ENCODE data around the gene AP1G2.

DNA sequence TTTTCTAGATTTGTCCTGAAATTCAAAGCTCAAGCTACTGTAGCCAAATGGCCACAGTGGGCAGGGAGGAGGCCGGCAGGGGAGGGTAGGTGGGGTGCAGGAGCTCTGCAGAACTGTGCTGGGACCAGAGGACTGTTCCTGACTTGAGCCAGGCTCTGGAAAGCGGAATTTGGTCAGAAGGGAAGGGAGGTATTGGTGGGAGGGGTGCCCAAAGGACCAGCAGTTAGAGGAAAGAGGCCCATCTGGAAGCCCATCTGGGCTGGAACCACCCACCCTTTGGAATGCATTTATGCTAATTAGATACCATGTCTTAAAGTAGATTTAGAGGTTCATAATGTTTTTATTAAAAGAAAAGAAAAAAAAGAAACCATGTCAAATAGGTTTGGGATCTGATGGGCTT, 35.5 kb upstream of the AP1G2 start:
- TF ChIP-seq, protein P1, sequence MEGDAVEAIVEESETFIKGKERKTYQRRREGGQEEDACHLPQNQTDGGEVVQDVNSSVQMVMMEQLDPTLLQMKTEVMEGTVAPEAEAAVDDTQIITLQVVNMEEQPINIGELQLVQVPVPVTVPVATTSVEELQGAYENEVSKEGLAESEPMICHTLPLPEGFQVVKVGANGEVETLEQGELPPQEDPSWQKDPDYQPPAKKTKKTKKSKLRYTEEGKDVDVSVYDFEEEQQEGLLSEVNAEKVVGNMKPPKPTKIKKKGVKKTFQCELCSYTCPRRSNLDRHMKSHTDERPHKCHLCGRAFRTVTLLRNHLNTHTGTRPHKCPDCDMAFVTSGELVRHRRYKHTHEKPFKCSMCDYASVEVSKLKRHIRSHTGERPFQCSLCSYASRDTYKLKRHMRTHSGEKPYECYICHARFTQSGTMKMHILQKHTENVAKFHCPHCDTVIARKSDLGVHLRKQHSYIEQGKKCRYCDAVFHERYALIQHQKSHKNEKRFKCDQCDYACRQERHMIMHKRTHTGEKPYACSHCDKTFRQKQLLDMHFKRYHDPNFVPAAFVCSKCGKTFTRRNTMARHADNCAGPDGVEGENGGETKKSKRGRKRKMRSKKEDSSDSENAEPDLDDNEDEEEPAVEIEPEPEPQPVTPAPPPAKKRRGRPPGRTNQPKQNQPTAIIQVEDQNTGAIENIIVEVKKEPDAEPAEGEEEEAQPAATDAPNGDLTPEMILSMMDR (IDR thresholded peaks at IDR 0.05 in 2 of 3, conservative IDR thresholded peaks at IDR 0.05 in 1 of 3; ENCODE audit: borderline replicate concordance in 1 of 3, insufficient read depth in 1 of 3, low read depth in 2 of 3, low read length in 2 of 3): no peak
- no peak for TF ChIP-seq SIN3A (IDR thresholded peaks at IDR 0.05; ENCODE audit: low read depth)
- TF ChIP-seq JUND (IDR thresholded peaks at IDR 0.05): no peak
- no peak for TF ChIP-seq POLR2A (IDR thresholded peaks at IDR 0.05; ENCODE audit: borderline replicate concordance, extremely low read depth, insufficient read depth, insufficient read length)
- TF ChIP-seq, protein P2, sequence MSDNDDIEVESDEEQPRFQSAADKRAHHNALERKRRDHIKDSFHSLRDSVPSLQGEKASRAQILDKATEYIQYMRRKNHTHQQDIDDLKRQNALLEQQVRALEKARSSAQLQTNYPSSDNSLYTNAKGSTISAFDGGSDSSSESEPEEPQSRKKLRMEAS (IDR thresholded peaks at IDR 0.05): no peak
- no peak for TF ChIP-seq YY1 (IDR thresholded peaks at IDR 0.05; ENCODE audit: extremely low read depth, insufficient replicate concordance, low read depth, low read length)
